ENCODE results near the gene CAMK1D.

Gene CAMK1D

GRCh38 chr10:12699781-12700556, 350.6 kb downstream of the CAMK1D start:
- H3K79me2 ChIP-seq (ENCODE audit: control insufficient read depth, insufficient read depth, low read length, unreplicated experiment): no peaks in the 10 kb centered on the region
- no peak overlapping the region for H3K4me3 ChIP-seq (ENCODE audit: low read depth, low read length)
- no peak overlapping the region for H2AFZ ChIP-seq (ENCODE audit: low read length, unreplicated experiment)
- no peaks in the 10 kb centered on the region for H3K27me3 ChIP-seq (ENCODE audit: insufficient read depth, low read length)
- no peak overlapping the region for H3K27ac ChIP-seq (ENCODE audit: low read depth, low read length)
- H3K4me1 ChIP-seq (ENCODE audit: control insufficient read depth, insufficient read depth, low read length, unreplicated experiment): peaks cover 23% of the 10 kb centered on the region
- H3K36me3 ChIP-seq (ENCODE audit: insufficient read depth, low read length): no peaks in the 10 kb centered on the region

DNA sequence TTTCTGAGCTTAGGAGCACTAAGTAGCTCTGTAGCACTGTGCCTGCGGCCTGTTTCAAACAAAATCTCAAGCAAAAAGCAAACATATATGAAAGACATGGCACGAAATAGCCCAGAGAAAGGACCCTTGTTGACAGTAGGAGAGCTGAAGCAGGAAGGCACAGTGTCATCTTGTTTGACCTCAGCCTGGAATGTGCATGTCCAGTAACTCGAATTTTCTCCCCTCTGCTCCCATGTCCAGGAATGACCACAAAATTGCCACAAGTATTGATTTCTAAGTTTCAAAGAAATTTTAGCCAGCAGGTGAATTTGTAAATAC, 351.2 kb downstream of the CAMK1D start:
- H3K36me3 ChIP-seq (ENCODE audit: insufficient read depth, low read length): no peaks in the 10 kb centered on the region
- H2AFZ ChIP-seq (ENCODE audit: low read length, unreplicated experiment): no peak overlapping the region
- H3K27me3 ChIP-seq (ENCODE audit: insufficient read depth, low read length): no peaks in the 10 kb centered on the region
- H3K4me1 ChIP-seq (ENCODE audit: control insufficient read depth, insufficient read depth, low read length, unreplicated experiment): peaks cover 28% of the 10 kb centered on the region
- H3K79me2 ChIP-seq (ENCODE audit: control insufficient read depth, insufficient read depth, low read length, unreplicated experiment): no peaks in the 10 kb centered on the region
- H3K27ac ChIP-seq (ENCODE audit: low read depth, low read length): no peak overlapping the region
- H3K4me3 ChIP-seq (ENCODE audit: low read depth, low read length): no peak overlapping the region

DNA sequence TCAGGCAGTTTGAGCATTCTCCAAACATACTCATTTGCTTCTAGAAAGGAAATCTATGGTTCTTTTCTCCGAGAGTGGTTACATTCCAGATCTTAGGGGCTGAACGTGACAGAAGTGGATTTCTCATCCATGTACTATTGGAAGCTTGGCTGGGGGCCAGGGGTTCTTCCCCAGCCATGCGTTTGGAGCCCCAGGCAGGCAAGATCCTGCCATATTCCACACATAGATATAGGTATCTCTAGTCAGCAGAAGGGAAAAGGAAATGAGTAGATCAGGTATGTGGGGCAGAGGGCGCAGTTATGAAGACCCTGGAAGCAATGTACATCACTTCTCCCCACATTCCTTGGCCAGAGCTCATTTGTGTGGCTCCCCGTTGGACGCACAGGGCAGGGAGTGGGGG, 352.3 kb downstream of the CAMK1D start:
- H2AFZ ChIP-seq (ENCODE audit: low read length, unreplicated experiment): no peak overlapping the region
- no peaks in the 10 kb centered on the region for H3K36me3 ChIP-seq (ENCODE audit: insufficient read depth, low read length)
- no peaks in the 10 kb centered on the region for H3K79me2 ChIP-seq (ENCODE audit: control insufficient read depth, insufficient read depth, low read length, unreplicated experiment)
- H3K4me1 ChIP-seq (ENCODE audit: control insufficient read depth, insufficient read depth, low read length, unreplicated experiment): peaks cover 39% of the 10 kb centered on the region
- H3K27me3 ChIP-seq (ENCODE audit: insufficient read depth, low read length): no peaks in the 10 kb centered on the region
- no peak overlapping the region for H3K4me3 ChIP-seq (ENCODE audit: low read depth, low read length)
- no peak overlapping the region for H3K27ac ChIP-seq (ENCODE audit: low read depth, low read length)

GRCh38 chr10:12702215-12702770, 352.9 kb downstream of the CAMK1D start:
- Histone ChIP-seq H3K79me2 (ENCODE audit: control insufficient read depth, insufficient read depth, low read length, unreplicated experiment) (no peaks in the 10 kb centered on the region), H2AFZ (ENCODE audit: low read length, unreplicated experiment) (no peak overlapping the region), H3K36me3 (ENCODE audit: insufficient read depth, low read length) (no peaks in the 10 kb centered on the region), H3K4me3 (ENCODE audit: low read depth, low read length) (no peak overlapping the region), H3K27me3 (ENCODE audit: insufficient read depth, low read length) (no peaks in the 10 kb centered on the region), H3K4me1 (ENCODE audit: control insufficient read depth, insufficient read depth, low read length, unreplicated experiment) (peaks cover 45% of the 10 kb centered on the region), H3K27ac (ENCODE audit: low read depth, low read length) (no peak overlapping the region)

DNA sequence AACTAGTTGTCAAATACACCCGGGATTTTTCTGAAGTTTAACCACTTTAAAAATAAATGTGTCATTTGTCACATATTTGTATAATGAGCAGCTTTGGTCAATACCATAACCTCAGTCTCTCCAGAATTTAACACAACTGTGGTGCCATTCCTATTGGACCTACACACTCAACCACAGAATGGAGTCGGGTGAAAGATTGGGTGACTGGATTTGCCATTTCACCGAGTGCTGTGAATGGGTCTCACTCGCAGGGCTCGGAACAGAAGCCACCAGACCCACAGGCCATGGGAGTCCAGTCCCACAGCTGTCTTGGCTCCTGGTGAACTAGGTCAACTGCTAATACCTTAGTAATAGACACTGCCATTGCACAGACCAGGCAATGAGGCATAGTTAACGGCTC, 353.8 kb downstream of the CAMK1D start:
- no peaks in the 10 kb centered on the region for H3K36me3 ChIP-seq (ENCODE audit: insufficient read depth, low read length)
- no peak overlapping the region for H2AFZ ChIP-seq (ENCODE audit: low read length, unreplicated experiment)
- H3K27me3 ChIP-seq (ENCODE audit: insufficient read depth, low read length): no peaks in the 10 kb centered on the region
- H3K79me2 ChIP-seq (ENCODE audit: control insufficient read depth, insufficient read depth, low read length, unreplicated experiment): no peaks in the 10 kb centered on the region
- H3K4me1 ChIP-seq (ENCODE audit: control insufficient read depth, insufficient read depth, low read length, unreplicated experiment): peaks cover 52% of the 10 kb centered on the region
- peak overlapping the region; percentile 71; the same call in 1 of the 2 replicates for H3K27ac ChIP-seq (ENCODE audit: low read depth, low read length)
- no peak overlapping the region for H3K4me3 ChIP-seq (ENCODE audit: low read depth, low read length)

DNA sequence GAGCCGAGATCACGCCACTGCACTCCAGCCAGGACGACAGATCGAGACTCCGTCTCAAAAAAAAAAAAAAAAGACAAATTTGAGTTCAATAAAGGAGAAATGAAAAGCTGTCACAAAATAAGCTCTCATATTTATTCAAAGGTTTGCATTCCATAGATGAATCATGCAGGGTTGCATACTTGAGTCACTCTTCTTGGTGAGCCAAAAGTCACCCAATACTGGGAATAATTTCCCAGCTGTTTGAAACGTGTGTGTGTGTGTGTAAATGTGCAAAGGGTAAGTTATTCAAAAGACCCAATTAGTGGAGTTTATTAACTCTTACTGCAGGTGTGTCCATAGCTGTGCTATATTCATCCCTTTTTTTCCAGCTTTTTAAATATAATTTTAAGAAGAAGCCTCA, 354.5 kb downstream of the CAMK1D start:
- H3K4me3 ChIP-seq (ENCODE audit: low read depth, low read length): peak overlapping the region; percentile 34; the same call in 1 of the 2 replicates
- no peaks in the 10 kb centered on the region for H3K36me3 ChIP-seq (ENCODE audit: insufficient read depth, low read length)
- no peaks in the 10 kb centered on the region for H3K79me2 ChIP-seq (ENCODE audit: control insufficient read depth, insufficient read depth, low read length, unreplicated experiment)
- H2AFZ ChIP-seq (ENCODE audit: low read length, unreplicated experiment): no peak overlapping the region
- H3K27ac ChIP-seq (ENCODE audit: low read depth, low read length): peak overlapping the region; percentile 71
- no peaks in the 10 kb centered on the region for H3K27me3 ChIP-seq (ENCODE audit: insufficient read depth, low read length)
- peaks cover 59% of the 10 kb centered on the region for H3K4me1 ChIP-seq (ENCODE audit: control insufficient read depth, insufficient read depth, low read length, unreplicated experiment)

- Histone ChIP-seq H2AFZ (ENCODE audit: low read length, unreplicated experiment) (no peak overlapping the region), H3K4me1 (ENCODE audit: control insufficient read depth, insufficient read depth, low read length, unreplicated experiment) (peaks cover 65% of the 10 kb centered on the region), H3K36me3 (ENCODE audit: insufficient read depth, low read length) (no peaks in the 10 kb centered on the region), H3K27ac (ENCODE audit: low read depth, low read length) (peak overlapping the region; percentile 71), H3K27me3 (ENCODE audit: insufficient read depth, low read length) (no peaks in the 10 kb centered on the region), H3K79me2 (ENCODE audit: control insufficient read depth, insufficient read depth, low read length, unreplicated experiment) (no peaks in the 10 kb centered on the region), H3K4me3 (ENCODE audit: low read depth, low read length) (no peak overlapping the region)
Measured at GRCh38 chr10:12704488-12704887, 355.1 kb downstream of the CAMK1D start.

- H3K27me3 ChIP-seq (ENCODE audit: insufficient read depth, low read length): no peaks in the 10 kb centered on the region
- H3K36me3 ChIP-seq (ENCODE audit: insufficient read depth, low read length): no peaks in the 10 kb centered on the region
- H3K4me1 ChIP-seq (ENCODE audit: control insufficient read depth, insufficient read depth, low read length, unreplicated experiment): peaks cover 80% of the 10 kb centered on the region
- no peaks in the 10 kb centered on the region for H3K79me2 ChIP-seq (ENCODE audit: control insufficient read depth, insufficient read depth, low read length, unreplicated experiment)
- H3K27ac ChIP-seq (ENCODE audit: low read depth, low read length): no peak overlapping the region
- H2AFZ ChIP-seq (ENCODE audit: low read length, unreplicated experiment): no peak overlapping the region
- no peak overlapping the region for H3K4me3 ChIP-seq (ENCODE audit: low read depth, low read length)
Measured at GRCh38 chr10:12705943-12706342, 356.6 kb downstream of the CAMK1D start.

GRCh38 chr10:12707461-12708185, 358.3 kb downstream of the CAMK1D start:
- peaks cover 81% of the 10 kb centered on the region for H3K4me1 ChIP-seq (ENCODE audit: control insufficient read depth, insufficient read depth, low read length, unreplicated experiment)
- H3K4me3 ChIP-seq (ENCODE audit: low read depth, low read length): no peak overlapping the region
- no peaks in the 10 kb centered on the region for H3K27me3 ChIP-seq (ENCODE audit: insufficient read depth, low read length)
- H3K27ac ChIP-seq (ENCODE audit: low read depth, low read length): peak overlapping the region; percentile 71
- no peaks in the 10 kb centered on the region for H3K79me2 ChIP-seq (ENCODE audit: control insufficient read depth, insufficient read depth, low read length, unreplicated experiment)
- H3K36me3 ChIP-seq (ENCODE audit: insufficient read depth, low read length): no peaks in the 10 kb centered on the region
- no peak overlapping the region for H2AFZ ChIP-seq (ENCODE audit: low read length, unreplicated experiment)

- Histone ChIP-seq H2AFZ (ENCODE audit: low read length, unreplicated experiment) (peak overlapping the region; percentile 27), H3K4me3 (ENCODE audit: low read depth, low read length) (peak overlapping the region; percentile 33), H3K36me3 (ENCODE audit: insufficient read depth, low read length) (no peaks in the 10 kb centered on the region), H3K27me3 (ENCODE audit: insufficient read depth, low read length) (no peaks in the 10 kb centered on the region), H3K79me2 (ENCODE audit: control insufficient read depth, insufficient read depth, low read length, unreplicated experiment) (no peaks in the 10 kb centered on the region), H3K4me1 (ENCODE audit: control insufficient read depth, insufficient read depth, low read length, unreplicated experiment) (peaks cover 67% of the 10 kb centered on the region), H3K27ac (ENCODE audit: low read depth, low read length) (peak overlapping the region; percentile 71)
Measured at GRCh38 chr10:12709000-12709401, 359.7 kb downstream of the CAMK1D start.

All from ACC112 (cell line).